ENCODE measurements around the gene RHO.
"Not testable (repeated sequence)": the region's sequence is repeated elsewhere in the genome, so short reads cannot be mapped to it uniquely, and the experiment has no call there.

RHO gene

DNA sequence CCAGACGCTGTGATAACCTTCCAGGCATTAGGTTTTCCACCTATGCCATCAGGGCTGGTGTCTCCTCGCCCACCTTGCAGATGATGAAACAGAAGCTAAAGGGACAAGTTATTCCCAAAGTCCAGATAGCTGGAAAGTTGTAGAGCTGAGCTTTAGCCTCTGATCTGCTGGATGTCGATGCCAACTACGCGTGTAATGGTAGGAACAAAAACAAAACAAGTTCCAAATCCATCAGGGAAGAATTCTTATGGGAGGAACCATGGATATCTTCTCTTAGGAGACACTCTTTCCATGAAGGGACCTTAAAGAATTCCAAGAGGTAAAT is 28.1 kb upstream of the RHO start:
- DNase-seq: no peak

DNA sequence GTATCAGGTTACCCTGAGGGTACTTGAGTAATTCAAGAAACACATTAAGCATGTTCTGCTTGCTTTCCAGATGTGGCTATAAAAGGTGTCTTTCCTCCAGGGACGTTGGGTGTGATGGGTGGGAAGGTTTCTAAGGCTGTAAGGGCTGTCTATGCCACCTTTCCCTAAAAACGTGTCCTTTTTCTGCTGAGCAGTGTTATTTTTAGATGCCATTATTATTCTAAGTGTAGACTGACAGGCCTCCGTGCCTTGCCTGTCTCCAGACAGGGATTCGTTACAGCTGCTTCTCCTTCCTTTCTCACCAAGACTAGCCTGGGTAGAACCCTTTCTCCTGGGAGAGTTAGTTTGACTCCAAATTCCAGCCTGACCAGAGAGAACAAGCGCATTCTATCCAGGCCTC is 26.8 kb upstream of the RHO start:
- DNase-seq: no peak

- DNase-seq: peak; percentile 52
Observed at GRCh38 chr3:129502641-129503408, 25.6 kb upstream of the RHO start.

DNA sequence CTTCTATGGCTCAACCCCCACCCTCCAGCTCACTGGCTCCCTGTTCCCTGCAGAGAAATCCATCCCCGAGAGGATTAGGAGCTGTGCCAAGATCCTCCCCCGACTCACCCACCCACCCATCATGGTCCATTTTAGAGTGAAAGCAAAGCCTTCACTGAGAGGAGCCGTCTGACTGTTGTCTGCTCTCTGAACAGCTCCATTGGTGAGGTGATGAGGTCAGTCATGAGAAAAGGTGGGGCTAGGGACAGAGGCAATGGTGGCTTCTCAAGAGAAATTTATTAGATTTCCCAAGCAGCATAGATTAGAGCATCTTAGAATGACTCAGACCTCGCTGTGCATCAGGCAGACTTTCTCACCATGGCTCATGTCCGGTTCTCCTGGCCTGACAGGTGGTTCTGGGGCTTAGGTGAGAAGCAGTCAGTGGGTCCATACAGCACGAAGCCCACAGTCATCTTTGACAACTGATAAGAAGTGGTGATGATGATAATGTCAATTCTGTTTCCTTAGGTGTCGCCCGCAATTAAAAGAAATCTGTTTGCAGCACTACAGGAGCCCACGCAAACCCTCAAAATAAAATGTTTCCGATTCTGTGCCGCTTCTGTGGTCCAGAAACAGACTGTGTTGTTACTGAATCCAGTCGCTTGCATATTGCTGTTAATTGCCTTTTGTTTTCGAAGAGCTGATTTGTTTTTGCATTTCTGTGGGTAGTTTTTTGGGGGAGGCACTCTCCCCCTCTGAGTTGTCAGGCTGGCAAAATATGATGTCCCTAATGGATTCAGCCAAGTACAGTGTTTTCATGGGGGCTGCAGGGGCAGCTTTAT is 24.8 kb upstream of the RHO start:
- no peak for DNase-seq

GRCh38 chr3:129504471-129505100 is 23.9 kb upstream of the RHO start:
- no peak for DNase-seq

GRCh38 chr3:129505341-129505740 is 23.1 kb upstream of the RHO start:
- no peak for DNase-seq

DNA sequence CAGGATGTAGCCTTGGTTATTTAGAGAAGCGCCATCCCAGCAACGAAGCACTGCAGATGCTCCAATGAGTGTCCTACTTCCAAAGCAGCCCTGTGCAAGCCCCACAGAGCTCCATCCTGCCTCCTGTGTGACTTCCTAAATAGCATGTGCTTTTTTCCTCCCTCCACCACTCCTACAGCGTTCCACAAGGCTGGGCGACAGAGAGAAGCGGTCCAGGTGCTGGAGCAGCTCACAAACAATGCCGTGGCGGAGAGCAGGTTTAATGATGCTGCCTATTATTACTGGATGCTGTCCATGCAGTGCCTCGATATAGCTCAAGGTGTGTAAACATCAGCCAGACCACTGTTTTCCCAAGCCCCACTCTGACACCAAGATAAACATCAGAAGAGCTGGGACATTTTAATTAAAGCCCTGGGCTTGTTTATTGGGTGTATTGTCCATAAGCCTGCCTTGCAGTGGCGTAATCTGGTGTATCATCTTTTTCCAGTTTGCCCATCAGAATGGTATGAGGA is 22.2 kb upstream of the RHO start:
- peak; percentile 75 for DNase-seq

DNA sequence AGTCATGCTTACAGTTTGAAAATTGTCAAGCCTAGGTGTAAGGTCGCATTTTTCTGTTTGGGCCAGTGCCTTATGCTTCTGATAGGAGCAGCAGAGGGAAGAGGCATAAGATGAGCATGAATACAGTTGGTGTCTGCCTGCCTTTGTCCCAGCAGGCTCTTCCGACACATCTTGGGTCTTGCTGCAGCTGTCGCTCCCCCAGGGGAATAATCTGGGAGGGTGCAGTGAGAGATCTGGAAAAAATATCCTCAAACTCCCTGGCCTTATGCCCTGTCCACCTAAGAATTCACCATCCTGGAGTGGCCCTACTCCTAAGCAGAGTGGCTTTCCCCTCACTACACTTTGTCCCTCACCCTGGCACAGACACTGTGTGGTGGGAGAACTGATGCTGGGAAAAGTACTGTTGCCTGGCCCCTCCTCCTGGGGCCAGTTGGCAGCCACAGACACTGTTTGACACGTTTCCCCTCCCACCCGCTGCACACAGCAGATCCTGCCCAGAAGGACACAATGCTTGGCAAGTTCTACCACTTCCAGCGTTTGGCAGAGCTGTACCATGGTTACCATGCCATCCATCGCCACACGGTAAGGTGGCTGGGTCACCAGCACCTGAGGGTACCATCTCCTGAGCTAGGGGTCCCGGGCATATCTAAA is 21.1 kb upstream of the RHO start:
- no peak for DNase-seq

- no peak for DNase-seq
Observed at GRCh38 chr3:129512595-129512994, 15.8 kb upstream of the RHO start.

- DNase-seq: no peak
Observed at GRCh38 chr3:129513705-129514104, 14.7 kb upstream of the RHO start.

DNA sequence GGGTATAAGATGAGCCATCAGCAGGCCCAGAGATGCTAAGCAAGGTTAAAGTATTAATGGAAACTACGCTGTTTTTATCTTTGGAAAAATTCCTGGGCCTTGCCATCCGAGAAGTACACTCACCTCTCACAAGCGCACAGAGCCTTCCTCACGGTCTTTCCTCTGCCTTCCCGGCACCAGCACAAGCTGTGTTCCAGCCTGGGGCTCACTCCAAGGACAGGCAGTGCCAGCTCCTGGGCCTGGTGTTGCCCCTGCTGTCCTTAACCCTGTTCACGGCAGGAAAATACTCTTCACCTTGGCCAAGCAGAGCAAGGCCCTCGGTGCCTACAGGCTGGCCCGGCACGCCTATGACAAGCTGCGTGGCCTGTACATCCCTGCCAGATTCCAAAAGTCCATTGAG is 14.3 kb upstream of the RHO start:
- no peak for DNase-seq

DNA sequence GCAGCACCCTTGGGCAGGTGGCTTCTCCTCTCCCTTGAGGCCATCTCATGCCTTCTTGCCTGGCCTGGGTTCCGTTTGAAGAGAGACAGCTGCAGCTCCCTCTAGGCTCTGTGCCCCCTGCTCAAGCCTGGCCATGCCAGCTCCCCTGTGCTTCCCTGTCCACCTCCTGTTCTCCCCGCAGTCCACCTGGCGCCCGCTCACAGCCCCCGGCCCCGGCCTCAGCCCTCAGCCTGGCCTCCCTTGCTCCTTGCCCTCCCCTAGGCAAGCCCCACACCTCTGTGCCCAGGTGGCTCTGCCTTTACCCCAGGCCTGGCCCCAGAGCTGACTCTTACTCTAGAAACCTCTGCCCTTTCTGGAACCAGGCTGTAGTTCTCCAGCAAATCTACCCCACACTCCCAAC is 13.9 kb upstream of the RHO start:
- no peak for DNase-seq

GRCh38 chr3:129515108-129515820 is 13.2 kb upstream of the RHO start:
- not testable (repeated sequence) for DNase-seq

DNA sequence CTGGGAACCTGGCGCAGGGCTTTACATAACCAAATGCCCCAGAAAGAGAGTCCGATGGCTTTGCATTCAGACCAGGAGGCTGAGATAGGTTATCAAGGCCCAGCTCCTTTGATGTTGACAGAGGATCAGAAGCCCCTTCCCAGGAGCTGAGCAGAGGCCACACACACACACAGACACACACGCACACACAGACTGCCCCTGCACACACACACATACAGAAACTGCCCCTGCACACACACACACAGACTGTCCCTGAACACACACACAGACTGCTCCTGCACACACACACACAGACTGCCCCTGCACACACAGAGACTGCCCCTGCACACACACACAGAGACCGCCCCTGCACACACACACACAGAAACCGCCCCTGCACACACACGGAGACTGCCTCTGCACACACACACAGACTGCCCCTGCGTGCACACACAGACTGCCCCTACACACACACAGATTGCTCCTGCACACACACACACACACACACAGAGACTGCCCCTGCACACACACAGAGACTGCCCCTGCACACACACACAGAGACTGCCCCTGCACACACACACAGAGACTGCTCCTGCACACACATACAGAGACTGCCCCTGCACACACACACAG is 12.5 kb upstream of the RHO start:
- not testable (repeated sequence) for DNase-seq

DNA sequence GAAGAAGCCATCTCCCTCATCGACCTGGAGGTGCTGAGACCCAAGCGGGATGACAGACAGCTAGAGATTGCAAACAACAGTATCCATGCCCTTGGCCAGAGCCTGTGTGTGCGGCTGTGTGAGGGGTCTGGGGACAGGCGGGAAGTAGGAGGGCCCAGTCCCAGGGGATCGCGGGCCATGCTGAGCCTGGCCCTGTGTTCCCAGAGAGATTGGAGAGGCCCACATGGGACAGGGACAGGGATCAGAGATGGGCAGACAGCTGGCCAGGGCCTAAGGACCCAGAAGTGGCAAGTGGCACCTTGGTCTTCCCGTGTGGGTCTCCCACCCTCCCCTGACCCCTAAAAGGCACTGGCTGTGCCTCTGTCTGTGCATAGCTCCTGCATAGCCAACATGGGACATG is 10.9 kb upstream of the RHO start:
- DNase-seq: no peak

GRCh38 chr3:129518038-129518561 is 10.3 kb upstream of the RHO start:
- DNase-seq: no peak

DNA sequence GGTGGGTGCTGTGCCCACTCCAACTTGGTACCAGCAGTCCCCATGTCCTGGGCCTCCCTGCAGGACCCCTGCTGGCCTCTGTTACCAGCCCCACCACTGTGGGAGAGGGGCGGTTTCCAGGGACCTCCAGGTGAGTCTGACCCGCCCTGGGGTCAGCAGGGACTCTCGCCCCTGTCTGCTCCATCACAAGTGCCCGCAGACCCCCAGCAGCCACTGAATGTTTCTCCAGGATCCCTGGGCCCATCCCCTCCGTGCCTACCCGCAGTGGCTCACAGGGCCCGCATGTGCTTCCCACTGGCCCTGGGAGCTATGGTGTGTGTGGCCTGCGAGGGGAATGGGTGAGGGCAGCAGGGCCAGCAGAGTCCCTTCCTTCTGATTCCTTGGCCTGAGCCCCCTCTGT is 9.9 kb upstream of the RHO start:
- no peak for DNase-seq

DNA sequence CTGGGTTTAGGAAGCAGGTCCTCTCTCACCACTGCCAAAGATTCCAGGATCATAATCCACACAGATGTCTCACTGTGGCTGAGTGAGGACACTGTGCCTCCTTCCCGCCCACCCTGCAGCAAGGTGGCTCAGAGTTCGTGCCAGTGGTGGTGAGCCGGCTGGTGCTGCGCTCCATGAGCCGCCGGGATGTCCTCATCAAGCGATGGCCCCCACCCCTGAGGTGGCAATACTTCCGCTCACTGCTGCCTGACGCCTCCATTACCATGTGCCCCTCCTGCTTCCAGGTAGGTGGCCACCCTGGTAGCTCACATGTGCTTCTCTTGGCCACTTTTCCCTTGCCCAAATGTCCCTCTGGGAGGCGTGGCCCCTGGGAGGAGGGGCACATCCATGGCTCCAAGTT is 9.0 kb upstream of the RHO start:
- DNase-seq: no peak

GRCh38 chr3:129519896-129520715 is 8.3 kb upstream of the RHO start:
- DNase-seq: no peak

DNA sequence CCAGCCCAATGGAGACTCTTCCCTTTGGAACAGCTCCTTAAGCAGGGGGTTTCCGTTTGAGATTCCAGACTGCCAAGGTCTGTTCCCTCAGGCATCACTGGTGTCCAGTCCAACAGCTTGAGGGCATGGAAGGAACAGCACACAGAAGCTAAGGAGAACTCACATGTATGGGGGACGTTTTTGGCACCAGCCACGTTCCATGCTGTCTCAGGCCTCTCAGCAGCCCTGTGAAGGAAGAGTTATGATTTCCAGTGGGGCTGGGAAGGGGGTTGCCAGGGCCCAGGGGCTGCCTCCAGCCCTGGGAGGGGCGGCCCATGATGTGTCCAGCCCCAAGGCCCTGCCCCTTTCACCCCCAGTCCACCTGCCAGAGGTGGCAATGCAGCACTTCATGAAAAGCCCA is 7.5 kb upstream of the RHO start:
- no peak for DNase-seq

DNA sequence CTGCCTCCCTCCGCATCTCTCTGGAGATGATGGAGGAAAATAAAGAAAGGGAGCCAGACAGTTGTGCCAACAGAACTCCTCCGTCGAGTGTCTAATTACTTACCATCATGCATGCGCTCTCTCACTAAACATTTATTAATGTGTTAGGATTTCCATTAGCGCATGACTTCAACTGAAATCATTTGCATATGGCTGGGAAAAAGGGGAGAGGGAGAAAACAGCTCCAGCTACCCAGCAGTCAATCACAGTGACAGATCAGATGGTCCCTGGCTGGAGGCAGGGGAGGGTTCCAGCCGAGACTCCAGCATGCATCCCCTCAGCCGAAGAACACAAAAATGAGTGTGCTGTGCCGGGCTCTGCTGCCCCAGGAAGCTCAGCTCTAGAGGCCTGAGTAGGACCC is 6.8 kb upstream of the RHO start:
- no peak for DNase-seq

Measured in NCI-H510A treated with DMSO at 0.1 percent for 48 hours (cell line).